ENCODE results near the gene TDRD15.
"Not testable (repeated sequence)": the region's sequence is repeated elsewhere in the genome, so short reads cannot be mapped to it uniquely, and the experiment has no call there.

The TDRD15 gene

GRCh38 chr2:21095178-21095577, 28.6 kb upstream of the TDRD15 start:
- Histone ChIP-seq H3K27ac (no peak overlapping the region), H3K36me3 (replicated peaks) (no peaks in the 10 kb centered on the region), H3K27me3 (replicated peaks) (no peaks in the 10 kb centered on the region), H3K4me3 (ENCODE audit: low read depth, low read length) (no peak overlapping the region)
- no peak for TF ChIP-seq CTCF (IDR thresholded peaks at IDR 0.05; ENCODE audit: low read depth, low read length, missing control alignments)
- in situ Hi-C loops (cut with HindIII; ENCODE audit: low pct_ligation_motif_present, low sequenced_read_pairs) = no loop called here
- no peak for DNase-seq

GRCh38 chr2:21095714-21096113, 28.1 kb upstream of the TDRD15 start:
- Histone ChIP-seq H3K27me3 (replicated peaks) (no peaks in the 10 kb centered on the region), H3K4me3 (ENCODE audit: low read depth, low read length) (no peak overlapping the region), H3K36me3 (replicated peaks) (no peaks in the 10 kb centered on the region), H3K27ac (no peak overlapping the region)
- DNase-seq = no peak
- no peak for TF ChIP-seq CTCF (IDR thresholded peaks at IDR 0.05; ENCODE audit: low read depth, low read length, missing control alignments)
- in situ Hi-C loops (cut with HindIII; ENCODE audit: low pct_ligation_motif_present, low sequenced_read_pairs) = no loop called here

GRCh38 chr2:21096458-21096857, 27.3 kb upstream of the TDRD15 start:
- H3K27ac ChIP-seq = no peak overlapping the region
- TF ChIP-seq CTCF (IDR thresholded peaks at IDR 0.05; ENCODE audit: low read depth, low read length, missing control alignments) = no peak
- DNase-seq = no peak
- in situ Hi-C loops (cut with HindIII; ENCODE audit: low pct_ligation_motif_present, low sequenced_read_pairs) = no loop called here
- H3K27me3 ChIP-seq (replicated peaks) = no peaks in the 10 kb centered on the region
- no peaks in the 10 kb centered on the region for H3K36me3 ChIP-seq (replicated peaks)
- H3K4me3 ChIP-seq (ENCODE audit: low read depth, low read length) = no peak overlapping the region

- H3K4me3 ChIP-seq (ENCODE audit: low read depth, low read length) = no peak overlapping the region
- no peaks in the 10 kb centered on the region for H3K36me3 ChIP-seq (replicated peaks)
- H3K27me3 ChIP-seq (replicated peaks) = no peaks in the 10 kb centered on the region
- DNase-seq = no peak
- H3K27ac ChIP-seq = no peak overlapping the region
- no peak for TF ChIP-seq CTCF (IDR thresholded peaks at IDR 0.05; ENCODE audit: low read depth, low read length, missing control alignments)
- in situ Hi-C loops (cut with HindIII; ENCODE audit: low pct_ligation_motif_present, low sequenced_read_pairs) = no loop called here
Observed at GRCh38 chr2:21097331-21097730, 26.4 kb upstream of the TDRD15 start.

GRCh38 chr2:21098294-21098693, 25.5 kb upstream of the TDRD15 start:
- TF ChIP-seq CTCF (IDR thresholded peaks at IDR 0.05; ENCODE audit: low read depth, low read length, missing control alignments) = no peak
- no peak overlapping the region for H3K27ac ChIP-seq
- in situ Hi-C loops (cut with HindIII; ENCODE audit: low pct_ligation_motif_present, low sequenced_read_pairs) = no loop called here
- H3K36me3 ChIP-seq (replicated peaks) = no peaks in the 10 kb centered on the region
- no peak for DNase-seq
- no peaks in the 10 kb centered on the region for H3K27me3 ChIP-seq (replicated peaks)
- H3K4me3 ChIP-seq (ENCODE audit: low read depth, low read length) = no peak overlapping the region

- Histone ChIP-seq H3K27ac (no peak overlapping the region), H3K4me3 (ENCODE audit: low read depth, low read length) (no peak overlapping the region), H3K27me3 (replicated peaks) (no peaks in the 10 kb centered on the region), H3K36me3 (replicated peaks) (no peaks in the 10 kb centered on the region)
- no peak for DNase-seq
- TF ChIP-seq CTCF (IDR thresholded peaks at IDR 0.05; ENCODE audit: low read depth, low read length, missing control alignments) = no peak
- in situ Hi-C loops (cut with HindIII; ENCODE audit: low pct_ligation_motif_present, low sequenced_read_pairs) = no loop called here
Observed at GRCh38 chr2:21099281-21099907, 24.4 kb upstream of the TDRD15 start.

GRCh38 chr2:21101514-21102155, 22.1 kb upstream of the TDRD15 start:
- H3K36me3 ChIP-seq (replicated peaks); H3K27me3 ChIP-seq (replicated peaks); in situ Hi-C loops (cut with HindIII; ENCODE audit: low pct_ligation_motif_present, low sequenced_read_pairs); DNase-seq; H3K27ac ChIP-seq; H3K4me3 ChIP-seq (ENCODE audit: low read depth, low read length): not testable (repeated sequence)

Data from brain microvascular endothelial cell (primary cell).